GM12878 (cell line): ENCODE data around the gene NYAP1. TPM values are rescaled to one million over a fixed set of nuclear protein-coding genes. Genes with fewer than 3 reads are reported as not detected.
A peak's percentile ranks its signal among the peaks of the same experiment; 100 is the strongest.

Experiments
- ATAC-seq: fragments of 200-7000 bp; cut with Tn5 transposase; 3 replicates; pipeline ENCODE4 v1.9.1; 2020; ENCODE audit warnings: mild to moderate bottlenecking, moderate library complexity
- Bru-seq: library from RNA; stranded (reverse); fragments of 400-500 nt; gene quantifications from one replicate; lab custom pipeline; 2021; lab: Mats Ljungman, UMichigan
- BruChase-seq, 2 experiments: library from RNA; stranded (reverse); fragments of 400-500 nt; gene quantifications; one replicate each; lab custom pipeline; 2021; lab: Mats Ljungman, UMichigan
- BruUV-seq: library from RNA; stranded (reverse); fragments of 400-500 nt; replicated peaks from 2 replicates; lab custom pipeline; 2021; lab: Mats Ljungman, UMichigan
- CTCF ChIA-PET: fragments of 300-600 bp; sonication (Branson Sonifier 250); formaldehyde crosslinking; extraction: SDS; loops from one replicate; lab custom pipeline; 2021; ENCODE audit warnings: inconsistent platforms; lab: Yijun Ruan, JAX
- POLR2A ChIA-PET: fragments of 350-600 bp; formaldehyde crosslinking; extraction: SDS; loops from one replicate; lab custom pipeline; 2021; ENCODE audit warnings: inconsistent platforms; lab: Charles Lee
- RAD21 ChIA-PET: fragments of 300-600 bp; sonication (Branson Sonifier 250); formaldehyde crosslinking; loops from one replicate; lab custom pipeline; 2023; ENCODE audit warnings: antibody characterized with exemption; ENCODE audit not compliant: unreplicated experiment; lab: Charles Lee
- SMC1A ChIA-PET: fragments of 300-600 bp; sonication (Branson Sonifier 250); formaldehyde crosslinking; loops from one replicate; lab custom pipeline; 2023; ENCODE audit not compliant: unreplicated experiment, uncharacterized antibody; lab: Charles Lee
- DNase-seq: peaks from one replicate; pipeline ENCODE4 v3.0.0-alpha.2; 2011; ENCODE audit warnings: low read depth, low spot score
- FAIRE-seq: peaks from 3 replicates; lab custom pipeline; 2011; peaks lifted over from hg19 to GRCh38; lab: Jason Lieb, UNC
- H2AFZ ChIP-seq: 2 replicates; pipeline ENCODE4 v1.6.0; 2011; ENCODE audit warnings: low read depth, low read length, control low read depth; ENCODE audit not compliant: control insufficient read depth
- H3K27ac ChIP-seq: 2 replicates; pipeline ENCODE4 v1.5.1; 2011; ENCODE audit warnings: control low read depth; ENCODE audit not compliant: control insufficient read depth, insufficient read depth
- H3K27me3 ChIP-seq, 2 experiments: replicated peaks in 1 of 2; 2 replicates each; pipeline versions ENCODE4 v1.6.0 to v1.6.1; 2011; ENCODE audit warnings: low read length in 1 of 2; ENCODE audit not compliant: control insufficient read depth in 2 of 2, insufficient read depth in 2 of 2
- H3K36me3 ChIP-seq, 2 experiments: 2 replicates each; pipeline ENCODE4 v1.5.1; 2011; ENCODE audit warnings: low read length in 1 of 2; ENCODE audit not compliant: control insufficient read depth in 2 of 2, insufficient read depth in 2 of 2
- H3K4me1 ChIP-seq: 2 replicates; pipeline ENCODE4 v1.6.1; 2011; ENCODE audit warnings: mild to moderate bottlenecking, low read length, moderate library complexity, mixed read lengths; ENCODE audit not compliant: control insufficient read depth, insufficient read depth
- H3K4me2 ChIP-seq: 2 replicates; pipeline ENCODE4 v1.6.0; 2011; ENCODE audit warnings: control low read depth; ENCODE audit not compliant: control insufficient read depth, insufficient read depth
- H3K4me3 ChIP-seq: fragments of 200-600 bp; sonication (generic); 2 replicates; pipeline ENCODE4 v1.5.1; 2016
- H3K79me2 ChIP-seq: 2 replicates; pipeline ENCODE4 v1.6.0; 2011; ENCODE audit warnings: low read length; ENCODE audit not compliant: control insufficient read depth, insufficient read depth
- H3K9ac ChIP-seq: 2 replicates; pipeline ENCODE4 v1.8.0; 2011; ENCODE audit warnings: low read length, control low read depth, mixed read lengths; ENCODE audit not compliant: control insufficient read depth, insufficient read depth
- H3K9me3 ChIP-seq: replicated peaks from 3 replicates; pipeline ENCODE4 v1.5.1; 2011; ENCODE audit warnings: mild to moderate bottlenecking, low read length; ENCODE audit not compliant: control insufficient read depth, insufficient read depth
- H4K20me1 ChIP-seq: 2 replicates; pipeline ENCODE4 v1.6.0; 2011; ENCODE audit not compliant: control insufficient read depth, insufficient read depth
- EP300 ChIP-seq, 2 experiments: fragments of 150-350 bp in 1 of 2; IDR thresholded peaks; 2 replicates each; pipeline ENCODE4 v1.6.1; 2011 to 2012; ENCODE audit warnings: low read depth in 2 of 2, low read length in 2 of 2, borderline replicate concordance in 1 of 2, improper control_type of control experiment in 1 of 2, inconsistent platforms in 1 of 2; ENCODE audit not compliant: control insufficient read depth in 1 of 2
- ESRRA ChIP-seq: IDR thresholded peaks from 2 replicates; pipeline ENCODE4 v1.6.1; 2012; ENCODE audit warnings: mild to moderate bottlenecking, low read length, improper control_type of control experiment
- NKRF ChIP-seq: fragments of 450-650 bp; conservative IDR thresholded peaks from 2 replicates; pipeline ENCODE4 v1.6.1; 2017; ENCODE audit warnings: mild to moderate bottlenecking, moderate library complexity
- NR2F1 ChIP-seq: fragments of 450-650 bp; conservative IDR thresholded peaks from 2 replicates; pipeline ENCODE4 v1.6.1; 2017; ENCODE audit warnings: mild to moderate bottlenecking
- RUNX3 ChIP-seq: IDR thresholded peaks from 2 replicates; pipeline ENCODE4 v1.6.1; 2012; ENCODE audit warnings: low read length, inconsistent platforms
- SP1 ChIP-seq: IDR thresholded peaks from one replicate; pipeline ENCODE4 v1.6.1; 2011; ENCODE audit warnings: low read depth, low read length
- WGBS: methylation state at CpG from one replicate; pipeline ENCODE4 v1.1.6; 2016; ENCODE audit warnings: low lambda C conversion rate; ENCODE audit not compliant: insufficient replicate concordance, insufficient coverage; ENCODE audit errors: missing lambda C conversion rate; 5-methylcytosine and 5-hydroxymethylcytosine counted together
- in situ Hi-C: fragments of 300-500 bp; cut with MboI; formaldehyde crosslinking; loops from 9 replicates; pipeline ENCODE4 v1.14.3; 2018; ENCODE audit warnings: mixed read lengths
- intact Hi-C: fragments of 100-400 bp; cut with micrococcal nuclease; formaldehyde crosslinking; loops from one replicate; pipeline ENCODE4 v1.14.2; 2022; ENCODE audit not compliant: unreplicated experiment
- long read RNA-seq, 2 experiments: library from polyadenylated mRNA; unstranded; transcript quantifications; one replicate each; pipeline ENCODE4 v2.0.0, GENCODE V29; 2019 to 2020
- polyA minus RNA-seq, 3 experiments: library from RNA; depleted of rRNA, polyadenylated mRNA; stranded (reverse); fragments of >200 nt; gene quantifications; 2 replicates each; pipeline ENCODE4 v1.2.3, GENCODE V29; 2011
- polyA plus RNA-seq, 11 experiments: library from polyadenylated mRNA; depleted of rRNA in 4 of 11; unstranded in 6 of 11; stranded (reverse) in 5 of 11; fragments of >200 nt; fragmentation: Nextera tagmentation in 4 of 11; fragmentation: Illumina TruSeq in 1 of 11; extraction: Ambion mirVana in 4 of 11; extraction: Trizol in 1 of 11; gene quantifications; 1 replicate in 1 of 11; 2 replicates in 10 of 11; pipeline versions ENCODE4 v1.2.1 to v1.2.3, GENCODE V29; 2011 to 2016; ENCODE audit warnings: inconsistent platforms in 2 of 11, missing spikeins in 2 of 11, low read depth in 1 of 11
- total RNA-seq, 4 experiments: library from RNA; depleted of rRNA in 3 of 4; stranded (reverse); fragments of >200 nt in 3 of 4; fragmentation: Illumina TruSeq in 1 of 4; extraction: Trizol in 1 of 4; gene quantifications; 2 replicates each; pipeline versions ENCODE4 v1.2.1 to v1.2.3, GENCODE V29; 2013 to 2021

The NYAP1 gene
- 0.10 TPM in 1 of 2 replicates, not detected in the other for total RNA-seq (2013; cell fraction: nucleolus; rRNA removed)
- total RNA-seq (2014; rRNA removed) (0.05 and 0.06 TPM in 2 replicates), total RNA-seq (2014; rRNA removed; fragmentation: Illumina TruSeq; extraction: Trizol) (0.04 and 0.05 TPM in 2 replicates), total RNA-seq (2021) (0.15 and 0.19 TPM in 2 replicates), polyA plus RNA-seq (2011; rRNA removed) (not detected in 2 replicates), polyA plus RNA-seq (2014; fragmentation: Illumina TruSeq; extraction: Trizol) (not detected in 2 replicates), polyA plus RNA-seq (2014; fragmentation: Nextera tagmentation; extraction: Ambion mirVana) (not detected), polyA plus RNA-seq (2014; rRNA removed) (0.28 and 0.49 TPM in 2 replicates), polyA plus RNA-seq (2016; fragmentation: Nextera tagmentation; extraction: Ambion mirVana) (not detected), polyA minus RNA-seq (2011; rRNA and poly(A)+ RNA removed) (not detected in 2 replicates), Bru-seq, nascent RNA (percentile 14 among the genes with signal in this experiment), BruChase-seq, experiment 1, labeled RNA remaining after a 6-hour chase (percentile 12 among the genes with signal in this experiment), BruChase-seq, experiment 2, labeled RNA remaining after a 2-hour chase (percentile 13 among the genes with signal in this experiment)
- polyA plus RNA-seq (2011; ENCODE audit: low read depth), result 0.07 TPM
- not detected in 2 replicates for polyA plus RNA-seq (2011; cell fraction: cytosol; rRNA removed)
- 0.10 and 0.12 TPM in 2 replicates for polyA plus RNA-seq (2011; cell fraction: nucleus; rRNA removed)
- polyA plus RNA-seq (2012), result 0.17 and 0.23 TPM in 2 replicates
- polyA minus RNA-seq (2011; cell fraction: cytosol; rRNA and poly(A)+ RNA removed), result not detected in 2 replicates
- not detected in 2 replicates for polyA minus RNA-seq (2011; cell fraction: nucleus; rRNA and poly(A)+ RNA removed)
- long read RNA-seq, experiment 1, result 0 reads
- long read RNA-seq, experiment 2, result 0 reads

GRCh38 chr7:100483722-100484672 lies at the start of gene NYAP1:
TSS of gene NYAP1 (plus strand) at chr7:100483927. CDS start at chr7:100485312, 1,385 bp downstream.
- Histone ChIP-seq H3K9ac (no peak within 1 kb of the TSS; the same call in 1 of the 2 replicates), H3K27ac (no peak within 1 kb of the TSS), H3K9me3 (no peaks in the 10 kb centered on the region), H3K4me1 (peaks cover 11% of the 10 kb centered on the region), H2AFZ (peak within 1 kb of the TSS; percentile 87), H4K20me1 (no peaks in the 10 kb centered on the region), H3K79me2 (peaks cover 4% of the 10 kb centered on the region), H3K4me2 (peak within 1 kb of the TSS; percentile 98), H3K27me3 (no peaks in the 10 kb centered on the region), H3K36me3 (no peaks in the 10 kb centered on the region), H3K4me3 (peak within 1 kb of the TSS; percentile 67; the same call in 1 of the 2 replicates)
- no TSS peak for BruUV-seq
- POLR2A ChIA-PET, result interaction anchor here (0.6 kb wide), 1 partner anchor 297 kb away, joined by 6 read pairs; no protein-coding TSS in a partner anchor
- ATAC-seq (no peak), FAIRE-seq (no peak), DNase-seq (no peak)
- no peak for TF ChIP-seq NKRF
- no peak for TF ChIP-seq NR2F1
- no peak for TF ChIP-seq RUNX3
- TF ChIP-seq ESRRA, result no peak
- TF ChIP-seq SP1, result no peak
- TF ChIP-seq EP300 (IDR thresholded peaks at IDR 0.05; ENCODE audit: borderline replicate concordance in 1 of 2, control insufficient read depth in 1 of 2, low read depth in 2 of 2, low read length in 2 of 2), result no peak
- SMC1A ChIA-PET, result no interaction called here
- 66% methylated on average over 21 of the region's 45 CpGs for WGBS
- intact Hi-C loops (no loop called here), in situ Hi-C loops (no loop called here)
- RAD21 ChIA-PET, result interaction anchor here (1.4 kb wide), 1 partner anchor 19 kb away, joined by 3 read pairs; no protein-coding TSS in a partner anchor
- CTCF ChIA-PET, result interaction anchor here (1.0 to 5.6 kb wide), 3 partner anchors 10 to 76 kb away, joined by 3 to 49 read pairs (median 11); no protein-coding TSS in a partner anchor
